Panc1 (cell line): ENCODE results near the gene HMCN2. TPM values are rescaled to one million over a fixed set of nuclear protein-coding genes. Genes with fewer than 3 reads are reported as not detected.
"Not testable (repeated sequence)": the region's sequence is repeated elsewhere in the genome, so short reads cannot be mapped to it uniquely, and the experiment has no call there.

Source experiments
- ATAC-seq: fragments of 200-7000 bp; cut with Tn5 transposase; 2 replicates; pipeline ENCODE4 v1.9.1; 2020; ENCODE audit warnings: mild to moderate bottlenecking, moderate library complexity
- BruUV-seq: library from RNA; stranded (reverse); fragments of 400-500 nt; replicated peaks from 2 replicates; lab custom pipeline; 2021; lab: Mats Ljungman, UMichigan
- CTCF ChIA-PET: fragments of 300-600 bp; sonication (Branson Sonifier 250); formaldehyde crosslinking; loops from one replicate; lab custom pipeline; 2022; ENCODE audit warnings: antibody characterized with exemption; lab: Charles Lee
- POLR2A ChIA-PET: fragments of 300-600 bp; sonication (Branson Sonifier 250); formaldehyde crosslinking; loops from one replicate; lab custom pipeline; 2022; ENCODE audit warnings: antibody characterized with exemption; lab: Charles Lee
- DNase-seq: peaks from one replicate; pipeline ENCODE4 v3.0.0-alpha.2; 2010; ENCODE audit warnings: low read depth, low spot score
- H3K27ac ChIP-seq: 2 replicates; pipeline ENCODE4 v1.5.1; 2011; ENCODE audit warnings: mild to moderate bottlenecking, low read length, inconsistent platforms
- H3K27me3 ChIP-seq: fragments of 200-500 bp; sonication (Bioruptor generic); 2 replicates; pipeline ENCODE4 v1.6.0; 2014; ENCODE audit warnings: low read length, inconsistent platforms; ENCODE audit not compliant: control insufficient read depth, insufficient read depth
- H3K36me3 ChIP-seq: fragments of 200-500 bp; sonication (Bioruptor generic); 2 replicates; pipeline ENCODE4 v1.5.1; 2014; ENCODE audit warnings: inconsistent platforms, mild to moderate bottlenecking, low read length, moderate library complexity; ENCODE audit not compliant: control insufficient read depth, insufficient read depth
- H3K4me1 ChIP-seq: 2 replicates; pipeline ENCODE4 v1.5.1; 2011; ENCODE audit warnings: inconsistent platforms, mild to moderate bottlenecking, low read length, moderate library complexity; ENCODE audit not compliant: control insufficient read depth, insufficient read depth
- H3K4me3 ChIP-seq, 2 experiments: 2 replicates each; pipeline ENCODE4 v1.5.1; 2011 to 2012; ENCODE audit warnings: low read depth in 2 of 2, low read length in 2 of 2, mild to moderate bottlenecking in 2 of 2, inconsistent platforms in 1 of 2, moderate library complexity in 1 of 2
- H3K9me3 ChIP-seq: fragments of 200-500 bp; sonication (Bioruptor generic); 2 replicates; pipeline ENCODE4 v1.5.1; 2014; ENCODE audit warnings: low read depth, mild to moderate bottlenecking, inconsistent platforms, low read length, moderate library complexity; ENCODE audit not compliant: control insufficient read depth, insufficient read depth
- POLR2AphosphoS5 ChIP-seq: IDR thresholded peaks from 2 replicates; pipeline ENCODE4 v1.6.1; 2012; ENCODE audit warnings: mild to moderate bottlenecking, low read depth, low read length, moderate library complexity
- SIN3A ChIP-seq: IDR thresholded peaks from 2 replicates; pipeline ENCODE4 v1.6.1; 2012; ENCODE audit warnings: low read depth, mild to moderate bottlenecking, low read length, moderate library complexity, borderline replicate concordance; ENCODE audit not compliant: insufficient read depth
- TCF7L2 ChIP-seq: IDR thresholded peaks from 2 replicates; pipeline ENCODE4 v1.6.1; 2011; ENCODE audit warnings: mild to moderate bottlenecking, low read depth, low read length, inconsistent platforms
- in situ Hi-C: cut with HindIII; loops from 2 replicates; pipeline ENCODE4 v1.10.0; 2016; ENCODE audit warnings: low sequenced_read_pairs, low pct_unique_long_range_greater_than_20kb
- intact Hi-C: fragments of 100-400 bp; cut with micrococcal nuclease; formaldehyde crosslinking; loops from one replicate; pipeline ENCODE4 v1.10.0; 2022; ENCODE audit not compliant: unreplicated experiment
- total RNA-seq: library from RNA; stranded (reverse); gene quantifications from one replicate; pipeline ENCODE4 v1.2.1, GENCODE V29; 2021; ENCODE audit not compliant: unreplicated experiment
- TF ChIP-seq, protein P1 (sequence below): fragments of 450-650 bp; IDR thresholded peaks from 2 replicates; pipeline ENCODE4 v1.5.1; 2017; ENCODE audit warnings: mild to moderate bottlenecking
- TF ChIP-seq, protein P2 (sequence below), 2 experiments: IDR thresholded peaks; 2 replicates each; pipeline ENCODE4 v1.6.1; 2011 to 2012; ENCODE audit warnings: low read depth in 2 of 2, control low read depth in 1 of 2, low read length in 1 of 2, mild to moderate bottlenecking in 1 of 2, moderate library complexity in 1 of 2; ENCODE audit not compliant: insufficient read depth in 1 of 2

The HMCN2 gene
- total RNA-seq, 1 experiment from 2014 or later, result 0.05 TPM

DNA sequence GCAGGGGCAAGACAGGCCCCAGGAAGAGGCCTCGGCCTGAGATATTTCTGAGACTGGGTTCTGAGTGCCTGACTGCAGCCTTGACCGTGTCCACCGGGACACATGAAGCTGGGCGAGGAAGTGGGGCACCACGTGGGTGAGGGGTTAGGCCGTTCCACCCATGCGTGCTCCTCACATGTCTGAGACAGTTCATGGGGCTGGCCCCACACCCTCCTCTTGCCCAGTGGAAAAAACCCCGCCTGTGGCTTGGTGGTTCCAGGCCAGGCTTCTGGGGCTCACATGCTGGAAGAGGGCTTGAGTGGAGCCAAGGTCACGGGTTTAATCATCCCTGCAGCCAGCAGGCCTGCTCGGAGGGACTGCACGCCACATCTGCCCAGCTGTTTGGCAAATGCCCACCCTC is 11.4 kb downstream of the HMCN2 start:
- H3K9me3 ChIP-seq, result no peaks in the 10 kb centered on the region
- no peaks in the 10 kb centered on the region for H3K27me3 ChIP-seq
- ChIA-PET POLR2A (interaction anchor here (0.6 kb wide), 1 partner anchor 550 kb away, joined by 3 read pairs; no protein-coding TSS in a partner anchor), CTCF (no interaction called here)
- ATAC-seq, result no peak
- TF ChIP-seq POLR2AphosphoS5 (no peak), TCF7L2 (no peak), SIN3A (no peak)
- TF ChIP-seq, protein P1, sequence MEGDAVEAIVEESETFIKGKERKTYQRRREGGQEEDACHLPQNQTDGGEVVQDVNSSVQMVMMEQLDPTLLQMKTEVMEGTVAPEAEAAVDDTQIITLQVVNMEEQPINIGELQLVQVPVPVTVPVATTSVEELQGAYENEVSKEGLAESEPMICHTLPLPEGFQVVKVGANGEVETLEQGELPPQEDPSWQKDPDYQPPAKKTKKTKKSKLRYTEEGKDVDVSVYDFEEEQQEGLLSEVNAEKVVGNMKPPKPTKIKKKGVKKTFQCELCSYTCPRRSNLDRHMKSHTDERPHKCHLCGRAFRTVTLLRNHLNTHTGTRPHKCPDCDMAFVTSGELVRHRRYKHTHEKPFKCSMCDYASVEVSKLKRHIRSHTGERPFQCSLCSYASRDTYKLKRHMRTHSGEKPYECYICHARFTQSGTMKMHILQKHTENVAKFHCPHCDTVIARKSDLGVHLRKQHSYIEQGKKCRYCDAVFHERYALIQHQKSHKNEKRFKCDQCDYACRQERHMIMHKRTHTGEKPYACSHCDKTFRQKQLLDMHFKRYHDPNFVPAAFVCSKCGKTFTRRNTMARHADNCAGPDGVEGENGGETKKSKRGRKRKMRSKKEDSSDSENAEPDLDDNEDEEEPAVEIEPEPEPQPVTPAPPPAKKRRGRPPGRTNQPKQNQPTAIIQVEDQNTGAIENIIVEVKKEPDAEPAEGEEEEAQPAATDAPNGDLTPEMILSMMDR, result no peak
- TF ChIP-seq, protein P2, sequence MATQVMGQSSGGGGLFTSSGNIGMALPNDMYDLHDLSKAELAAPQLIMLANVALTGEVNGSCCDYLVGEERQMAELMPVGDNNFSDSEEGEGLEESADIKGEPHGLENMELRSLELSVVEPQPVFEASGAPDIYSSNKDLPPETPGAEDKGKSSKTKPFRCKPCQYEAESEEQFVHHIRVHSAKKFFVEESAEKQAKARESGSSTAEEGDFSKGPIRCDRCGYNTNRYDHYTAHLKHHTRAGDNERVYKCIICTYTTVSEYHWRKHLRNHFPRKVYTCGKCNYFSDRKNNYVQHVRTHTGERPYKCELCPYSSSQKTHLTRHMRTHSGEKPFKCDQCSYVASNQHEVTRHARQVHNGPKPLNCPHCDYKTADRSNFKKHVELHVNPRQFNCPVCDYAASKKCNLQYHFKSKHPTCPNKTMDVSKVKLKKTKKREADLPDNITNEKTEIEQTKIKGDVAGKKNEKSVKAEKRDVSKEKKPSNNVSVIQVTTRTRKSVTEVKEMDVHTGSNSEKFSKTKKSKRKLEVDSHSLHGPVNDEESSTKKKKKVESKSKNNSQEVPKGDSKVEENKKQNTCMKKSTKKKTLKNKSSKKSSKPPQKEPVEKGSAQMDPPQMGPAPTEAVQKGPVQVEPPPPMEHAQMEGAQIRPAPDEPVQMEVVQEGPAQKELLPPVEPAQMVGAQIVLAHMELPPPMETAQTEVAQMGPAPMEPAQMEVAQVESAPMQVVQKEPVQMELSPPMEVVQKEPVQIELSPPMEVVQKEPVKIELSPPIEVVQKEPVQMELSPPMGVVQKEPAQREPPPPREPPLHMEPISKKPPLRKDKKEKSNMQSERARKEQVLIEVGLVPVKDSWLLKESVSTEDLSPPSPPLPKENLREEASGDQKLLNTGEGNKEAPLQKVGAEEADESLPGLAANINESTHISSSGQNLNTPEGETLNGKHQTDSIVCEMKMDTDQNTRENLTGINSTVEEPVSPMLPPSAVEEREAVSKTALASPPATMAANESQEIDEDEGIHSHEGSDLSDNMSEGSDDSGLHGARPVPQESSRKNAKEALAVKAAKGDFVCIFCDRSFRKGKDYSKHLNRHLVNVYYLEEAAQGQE (IDR thresholded peaks at IDR 0.05; ENCODE audit: insufficient read depth in 1 of 2, low read depth in 2 of 2, low read length in 1 of 2), result no peak
- H3K27ac ChIP-seq, result no peak overlapping the region
- DNase-seq, result no peak
- intact Hi-C loops, result no loop called here
- no peaks in the 10 kb centered on the region for H3K4me1 ChIP-seq
- BruUV-seq, result no TSS peak
- H3K36me3 ChIP-seq, result no peaks in the 10 kb centered on the region
- in situ Hi-C loops, result no loop called here
- no peak overlapping the region for H3K4me3 ChIP-seq

DNA sequence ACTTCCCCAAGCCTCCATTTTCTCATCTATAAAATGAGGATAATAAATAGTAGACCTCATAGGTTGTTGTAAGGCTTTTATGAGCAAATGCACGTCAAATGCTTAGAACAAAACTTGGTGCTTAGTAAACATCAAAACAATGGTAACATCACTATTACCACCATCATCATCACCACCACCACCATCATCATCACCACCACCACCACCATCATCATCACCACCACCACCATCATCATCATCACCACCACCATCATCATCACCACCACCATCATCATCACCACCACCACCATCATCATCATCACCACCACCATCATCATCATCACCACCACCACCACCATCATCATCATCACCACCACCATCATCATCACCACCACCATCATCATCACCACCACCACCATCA is 12.0 kb downstream of the HMCN2 start:
- H3K9me3 ChIP-seq, H3K4me3 ChIP-seq, intact Hi-C loops, H3K27ac ChIP-seq, H3K36me3 ChIP-seq, BruUV-seq, H3K27me3 ChIP-seq, DNase-seq, POLR2A ChIA-PET, in situ Hi-C loops, ATAC-seq, H3K4me1 ChIP-seq, CTCF ChIA-PET: not testable (repeated sequence)

DNA sequence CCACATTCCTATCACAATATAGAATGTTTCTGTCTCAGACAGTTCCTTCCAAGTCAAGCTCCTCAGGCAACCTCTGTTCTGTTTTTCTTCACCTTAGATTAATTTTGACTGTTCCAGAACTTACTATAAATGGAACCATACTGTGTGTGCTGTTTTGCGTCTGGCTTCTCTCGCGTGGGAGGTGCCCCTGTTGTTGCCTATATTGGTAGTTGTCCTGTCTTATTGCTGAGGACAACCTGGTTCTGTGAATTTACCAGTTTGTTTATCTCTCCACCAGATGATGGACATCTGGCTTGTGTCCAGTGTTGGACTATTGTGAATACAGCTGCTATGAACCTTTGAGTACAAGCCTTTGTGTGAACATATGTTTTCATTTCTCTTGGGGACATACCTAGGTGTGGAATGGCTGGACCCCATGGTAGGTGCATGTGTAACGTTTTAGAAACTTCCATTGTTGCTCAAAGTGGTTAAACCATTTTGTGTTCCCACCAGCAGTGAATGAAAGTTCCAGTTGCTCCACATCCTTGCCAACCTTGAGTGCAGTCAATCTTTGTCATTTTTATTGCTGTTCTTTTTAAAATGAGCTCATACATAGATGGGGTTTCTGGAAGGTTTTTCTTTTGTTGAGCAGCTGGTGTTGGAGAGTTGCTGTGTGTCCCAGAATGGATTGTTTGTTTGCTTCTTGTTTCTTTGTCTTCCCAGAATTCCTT is 18.1 kb downstream of the HMCN2 start:
- H3K4me1 ChIP-seq, result no peaks in the 10 kb centered on the region
- ChIA-PET POLR2A (no interaction called here), CTCF (no interaction called here)
- H3K4me3 ChIP-seq, result no peak overlapping the region
- no peak for TF ChIP-seq POLR2AphosphoS5
- no peak for TF ChIP-seq SIN3A
- TF ChIP-seq, protein P2 (IDR thresholded peaks at IDR 0.05; ENCODE audit: insufficient read depth in 1 of 2, low read depth in 2 of 2, low read length in 1 of 2), result no peak
- no peak for TF ChIP-seq TCF7L2
- TF ChIP-seq, protein P1, result no peak
- DNase-seq, result no peak
- intact Hi-C loops, result no loop called here
- no peaks in the 10 kb centered on the region for H3K36me3 ChIP-seq
- in situ Hi-C loops, result no loop called here
- no peaks in the 10 kb centered on the region for H3K27me3 ChIP-seq
- no peaks in the 10 kb centered on the region for H3K9me3 ChIP-seq
- no peak overlapping the region for H3K27ac ChIP-seq
- BruUV-seq, result no TSS peak
- no peak for ATAC-seq
